Measurements from ENCODE around the gene NLGN2.
A peak's percentile ranks its signal among the peaks of the same experiment; 100 is the strongest.

Gene NLGN2

GRCh38 chr17:7383371-7383741 is 24.3 kb upstream of the NLGN2 start:
- Mint-ChIP-seq H3K36me3 (ENCODE audit: low read depth) (peaks cover 15% of the 10 kb centered on the region), H3K27me3 (peaks cover 71% of the 10 kb centered on the region), H3K9me3 (peaks cover 10% of the 10 kb centered on the region), H3K27ac (no peak overlapping the region), H3K4me3 (no peak overlapping the region), H3K4me1 (ENCODE audit: low read depth) (peaks cover 23% of the 10 kb centered on the region)
- intact Hi-C loops (cut with micrococcal nuclease): no loop called here

- Mint-ChIP-seq H3K27me3 (peaks cover 66% of the 10 kb centered on the region), H3K4me3 (peak overlapping the region; percentile 58), H3K27ac (no peak overlapping the region), H3K4me1 (ENCODE audit: low read depth) (peaks cover 23% of the 10 kb centered on the region), H3K9me3 (peaks cover 7% of the 10 kb centered on the region), H3K36me3 (ENCODE audit: low read depth) (peaks cover 21% of the 10 kb centered on the region)
- intact Hi-C loops (cut with micrococcal nuclease): no loop called here
Observed at GRCh38 chr17:7383742-7384488, 23.7 kb upstream of the NLGN2 start.

DNA sequence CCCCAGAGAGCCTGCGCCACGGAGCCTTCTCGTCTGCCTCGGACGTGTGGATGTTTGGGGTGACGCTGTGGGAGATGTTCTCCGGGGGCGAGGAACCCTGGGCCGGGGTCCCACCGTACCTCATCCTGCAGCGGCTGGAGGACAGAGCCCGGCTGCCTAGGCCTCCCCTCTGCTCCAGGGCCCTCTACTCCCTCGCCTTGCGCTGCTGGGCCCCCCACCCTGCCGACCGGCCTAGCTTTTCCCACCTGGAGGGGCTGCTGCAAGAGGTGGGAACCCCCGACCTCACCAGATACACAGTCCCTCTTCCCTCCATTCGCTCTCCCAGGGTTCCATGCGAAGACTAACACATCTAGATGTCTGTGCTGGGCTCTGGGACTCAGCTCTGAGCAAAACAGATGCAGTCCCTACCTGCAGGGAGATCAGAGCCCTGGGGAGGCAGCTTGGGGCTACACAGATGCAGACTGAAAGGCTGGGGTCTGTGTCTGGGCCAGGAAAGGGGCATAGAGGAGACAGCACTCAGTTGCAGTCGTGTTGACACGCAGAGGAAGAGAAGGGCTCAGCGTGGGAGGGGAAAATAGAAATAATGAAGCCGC is 23.1 kb upstream of the NLGN2 start:
- Mint-ChIP-seq H3K4me1 (ENCODE audit: low read depth) (peaks cover 23% of the 10 kb centered on the region), H3K27me3 (peaks cover 60% of the 10 kb centered on the region), H3K36me3 (ENCODE audit: low read depth) (peaks cover 27% of the 10 kb centered on the region), H3K9me3 (peaks cover under 1% of the 10 kb centered on the region), H3K4me3 (peak overlapping the region; percentile 58), H3K27ac (no peak overlapping the region)
- intact Hi-C loops (cut with micrococcal nuclease): no loop called here

DNA sequence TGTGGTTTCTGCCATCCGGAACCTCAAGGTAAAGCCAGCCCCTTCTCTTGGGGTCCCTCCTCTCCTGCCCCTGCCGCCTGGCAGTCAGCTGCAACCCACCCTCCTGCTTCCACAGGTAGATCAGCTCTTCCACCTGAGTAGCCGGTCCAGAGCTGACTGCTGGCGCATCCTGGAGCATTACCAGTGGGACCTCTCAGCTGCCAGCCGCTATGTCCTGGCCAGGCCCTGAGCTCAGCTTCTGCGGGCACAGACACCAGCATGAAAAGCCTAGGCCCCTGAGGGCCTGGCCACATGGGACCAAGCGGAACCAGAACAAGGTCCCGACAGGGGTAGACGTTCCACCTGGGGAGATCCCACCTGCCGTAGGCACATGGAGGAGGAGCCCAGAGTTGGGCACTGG is 18.8 kb upstream of the NLGN2 start:
- Mint-ChIP-seq H3K4me3 (no peak overlapping the region), H3K9me3 (no peaks in the 10 kb centered on the region), H3K4me1 (ENCODE audit: low read depth) (peaks cover 33% of the 10 kb centered on the region), H3K36me3 (ENCODE audit: low read depth) (peaks cover 70% of the 10 kb centered on the region), H3K27me3 (peaks cover 18% of the 10 kb centered on the region), H3K27ac (peak overlapping the region; percentile 34)
- intact Hi-C loops (cut with micrococcal nuclease): no loop called here

GRCh38 chr17:7389924-7390910 is 17.4 kb upstream of the NLGN2 start:
- intact Hi-C loops (cut with micrococcal nuclease): no loop called here
- H3K27ac Mint-ChIP-seq: no peak overlapping the region
- H3K36me3 Mint-ChIP-seq (ENCODE audit: low read depth): peaks cover 74% of the 10 kb centered on the region
- no peak overlapping the region for H3K4me3 Mint-ChIP-seq
- H3K9me3 Mint-ChIP-seq: no peaks in the 10 kb centered on the region
- H3K4me1 Mint-ChIP-seq (ENCODE audit: low read depth): peaks cover 32% of the 10 kb centered on the region
- peaks cover 4% of the 10 kb centered on the region for H3K27me3 Mint-ChIP-seq

- Mint-ChIP-seq H3K27me3 (no peaks in the 10 kb centered on the region), H3K4me1 (ENCODE audit: low read depth) (peaks cover 38% of the 10 kb centered on the region), H3K4me3 (no peak overlapping the region), H3K36me3 (ENCODE audit: low read depth) (peaks cover 74% of the 10 kb centered on the region), H3K9me3 (no peaks in the 10 kb centered on the region), H3K27ac (no peak overlapping the region)
- intact Hi-C loops (cut with micrococcal nuclease): no loop called here
Observed at GRCh38 chr17:7391307-7391706, 16.3 kb upstream of the NLGN2 start.

DNA sequence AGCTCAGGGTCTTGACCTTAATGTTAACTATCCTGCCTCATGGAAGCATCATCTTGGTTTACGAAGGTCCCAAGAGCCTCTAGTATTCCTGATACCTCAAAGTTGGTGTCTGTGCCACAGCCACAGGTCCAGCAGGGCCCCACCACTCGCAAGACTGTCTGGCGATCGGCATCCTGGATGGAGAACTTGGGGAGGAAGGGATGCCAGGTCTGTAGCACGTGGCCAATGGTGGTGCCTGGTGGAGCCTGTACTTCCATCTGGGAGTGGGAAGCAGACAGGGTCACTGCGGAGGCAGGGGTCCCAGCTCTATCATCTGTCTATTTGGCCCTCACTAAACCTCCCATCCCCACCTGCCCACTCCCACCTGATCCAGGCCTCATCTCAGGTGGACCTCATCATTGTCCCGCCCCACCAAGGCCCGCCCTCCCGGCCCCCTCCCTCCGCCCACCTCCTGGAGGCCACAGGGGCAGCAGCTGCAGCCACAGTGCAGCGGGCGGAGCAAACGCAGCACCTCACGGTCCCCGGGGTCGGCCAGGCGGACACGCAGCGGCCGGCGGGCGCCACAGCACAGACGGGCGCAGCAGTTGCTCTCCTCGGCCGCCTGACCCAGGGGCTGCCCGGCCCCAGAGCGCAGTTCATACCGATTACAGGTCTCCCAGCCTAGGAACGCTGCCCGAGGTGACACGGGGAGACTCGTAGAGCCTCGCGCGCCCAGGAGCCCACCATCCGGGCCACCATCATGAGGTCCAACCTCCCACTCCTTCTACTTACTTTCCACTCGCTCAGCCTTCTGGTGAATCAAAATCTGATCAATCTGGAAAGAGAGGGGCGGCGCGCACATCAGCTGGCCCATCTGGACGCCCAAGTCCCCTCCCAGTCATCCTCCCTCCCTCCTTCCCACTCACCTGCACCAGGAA is 14.7 kb upstream of the NLGN2 start:
- Mint-ChIP-seq H3K27ac (no peak overlapping the region), H3K36me3 (ENCODE audit: low read depth) (peaks cover 63% of the 10 kb centered on the region), H3K27me3 (no peaks in the 10 kb centered on the region), H3K9me3 (no peaks in the 10 kb centered on the region), H3K4me1 (ENCODE audit: low read depth) (peaks cover 38% of the 10 kb centered on the region), H3K4me3 (peak overlapping the region; percentile 95)
- intact Hi-C loops (cut with micrococcal nuclease): no loop called here

DNA sequence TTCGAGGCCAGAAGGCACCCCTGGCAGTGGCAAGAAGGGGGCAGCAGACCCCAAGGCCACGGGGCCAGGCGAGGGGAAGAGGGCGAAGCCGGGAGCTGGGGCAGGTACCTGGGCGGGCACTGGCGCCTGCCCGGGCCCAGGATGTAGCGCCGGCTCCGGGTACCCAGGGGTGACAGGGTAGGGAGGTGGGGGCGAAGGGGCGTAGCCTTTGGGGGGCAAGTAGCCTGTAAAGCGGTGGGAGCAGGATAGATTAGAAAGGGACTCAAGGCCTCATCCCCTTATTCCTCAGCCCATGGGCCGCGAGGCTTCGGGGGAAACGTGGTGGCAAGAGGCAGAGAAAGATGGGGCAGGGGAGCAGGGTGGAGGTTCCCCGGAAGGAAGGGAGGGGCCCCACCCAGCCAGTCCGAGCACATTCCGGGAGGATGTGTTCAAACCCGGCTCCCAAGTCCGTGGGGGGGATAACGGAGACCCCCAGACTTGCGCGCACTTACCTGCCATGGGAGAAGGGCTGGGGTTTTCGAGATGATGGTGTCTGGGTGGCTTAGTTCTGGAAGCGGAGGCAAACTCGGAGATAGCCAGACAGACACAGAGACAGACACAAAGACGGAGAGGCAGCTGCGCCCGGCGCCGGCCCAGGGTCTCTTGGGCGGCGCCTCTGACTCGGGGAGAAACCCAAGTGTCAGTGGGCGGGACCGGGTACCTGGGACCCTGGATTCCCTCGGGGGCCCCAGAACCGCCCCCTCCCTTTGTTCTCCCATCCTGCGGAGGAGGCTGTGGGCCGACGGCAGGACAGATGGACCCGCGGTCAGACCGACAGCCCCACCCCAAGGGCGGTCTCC is 13.8 kb upstream of the NLGN2 start:
- peaks cover 55% of the 10 kb centered on the region for H3K36me3 Mint-ChIP-seq (ENCODE audit: low read depth)
- H3K9me3 Mint-ChIP-seq: no peaks in the 10 kb centered on the region
- peak overlapping the region; percentile 95 for H3K4me3 Mint-ChIP-seq
- no peaks in the 10 kb centered on the region for H3K27me3 Mint-ChIP-seq
- H3K4me1 Mint-ChIP-seq (ENCODE audit: low read depth): peaks cover 38% of the 10 kb centered on the region
- peak overlapping the region; percentile 89 for H3K27ac Mint-ChIP-seq
- intact Hi-C loops (cut with micrococcal nuclease): loop anchor here (1.0 kb wide), 1 partner anchor 10 kb away; the partner anchor contains the start of gene TMEM256

GRCh38 chr17:7394452-7395191 is 13.0 kb upstream of the NLGN2 start, which contains the start of gene PLSCR3:
Gene PLSCR3, minus strand, starts transcription at chr17:7394525. Its CDS starts 415 bp downstream, at chr17:7394110.
- no peaks in the 10 kb centered on the region for H3K9me3 Mint-ChIP-seq
- peaks cover 47% of the 10 kb centered on the region for H3K36me3 Mint-ChIP-seq (ENCODE audit: low read depth)
- H3K27ac Mint-ChIP-seq: peak within 1 kb of the TSS; percentile 89
- intact Hi-C loops (cut with micrococcal nuclease): loop anchor here (1.0 kb wide), 1 partner anchor 10 kb away; the partner anchor contains the start of gene TMEM256
- H3K4me3 Mint-ChIP-seq: peak within 1 kb of the TSS; percentile 95
- peaks cover 38% of the 10 kb centered on the region for H3K4me1 Mint-ChIP-seq (ENCODE audit: low read depth)
- no peaks in the 10 kb centered on the region for H3K27me3 Mint-ChIP-seq

- intact Hi-C loops (cut with micrococcal nuclease): no loop called here
- H3K36me3 Mint-ChIP-seq (ENCODE audit: low read depth): peaks cover 33% of the 10 kb centered on the region
- H3K27ac Mint-ChIP-seq: no peak overlapping the region
- H3K9me3 Mint-ChIP-seq: no peaks in the 10 kb centered on the region
- H3K4me1 Mint-ChIP-seq (ENCODE audit: low read depth): peaks cover 38% of the 10 kb centered on the region
- no peaks in the 10 kb centered on the region for H3K27me3 Mint-ChIP-seq
- H3K4me3 Mint-ChIP-seq: no peak overlapping the region
Observed at GRCh38 chr17:7396147-7396546, 11.5 kb upstream of the NLGN2 start.

DNA sequence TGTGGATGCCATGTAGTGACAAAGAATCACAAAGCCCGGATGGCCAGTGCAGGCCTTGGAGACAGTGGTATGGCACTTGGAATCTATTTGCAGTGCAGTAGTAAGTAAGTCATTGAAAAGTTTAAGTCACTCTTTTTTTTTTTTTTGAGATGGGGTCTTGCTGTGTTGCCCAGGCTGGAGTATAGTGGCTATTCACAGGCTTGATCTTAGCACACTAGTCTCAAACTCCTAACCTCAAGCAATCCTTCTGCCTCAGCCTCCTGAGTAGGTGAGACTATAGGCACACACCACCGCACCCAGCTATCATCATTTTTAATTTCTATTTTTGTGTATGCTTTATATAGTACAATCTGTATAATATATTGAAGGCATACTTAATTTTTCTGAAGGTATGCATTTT is 9.0 kb upstream of the NLGN2 start:
- Mint-ChIP-seq H3K27ac (no peak overlapping the region), H3K4me1 (ENCODE audit: low read depth) (peaks cover 23% of the 10 kb centered on the region), H3K27me3 (no peaks in the 10 kb centered on the region), H3K4me3 (no peak overlapping the region), H3K36me3 (ENCODE audit: low read depth) (peaks cover 16% of the 10 kb centered on the region), H3K9me3 (no peaks in the 10 kb centered on the region)
- intact Hi-C loops (cut with micrococcal nuclease): no loop called here
